ENCODE measurements around the gene DNAJB9. TPM values are rescaled to one million over a fixed set of nuclear protein-coding genes. Genes with fewer than 3 reads are reported as not detected.

DNAJB9 gene
- total and polyA plus RNA-seq, 4 donors, result 27.6 to 164 (median 49.4) TPM

- Histone ChIP-seq H3K36me3 (ENCODE audit: control insufficient read depth in 4 of 4, insufficient read depth in 3 of 4, low read depth in 1 of 4, low read length in 3 of 4) (peaks cover 3 to 19% (median 16%) of the 10 kb centered on the region in 4 donors), H3K9ac (ENCODE audit: low read depth in 1 of 2, low read length in 2 of 2) (no peak overlapping the region), H3K4me1 (ENCODE audit: control insufficient read depth in 4 of 4, insufficient read depth in 4 of 4, low read length in 3 of 4) (no peaks in the 10 kb centered on the region), H3K27ac (ENCODE audit: low read depth in 1 of 2, low read length in 2 of 2) (no peak overlapping the region), H3K27me3 (ENCODE audit: control insufficient read depth in 4 of 4, insufficient read depth in 4 of 4, low read length in 3 of 4) (no peaks in the 10 kb centered on the region), H3K9me3 (ENCODE audit: control insufficient read depth in 4 of 4, low read length in 3 of 4) (peaks cover 0 to 12% (median 5%) of the 10 kb centered on the region in 4 donors), H3K4me3 (ENCODE audit: low read depth in 1 of 3, low read length in 3 of 3) (no peak overlapping the region)
- TF ChIP-seq YY1 (IDR thresholded peaks at IDR 0.05) (no peak), ZBTB33 (IDR thresholded peaks at IDR 0.05) (no peak), FOXA2 (IDR thresholded peaks at IDR 0.05) (no peak), JUND (IDR thresholded peaks at IDR 0.05) (no peak), RXRA (IDR thresholded peaks at IDR 0.05) (no peak), TAF1 (conservative IDR thresholded peaks at IDR 0.05) (no peak), MAX (IDR thresholded peaks at IDR 0.05) (no peak), HNF4G (IDR thresholded peaks at IDR 0.05) (no peak), NR2F2 (IDR thresholded peaks at IDR 0.05) (no peak), EGR1 (IDR thresholded peaks at IDR 0.05; ENCODE audit: low read depth in 2 of 2) (no peak), CTCF (IDR thresholded peaks at IDR 0.05; ENCODE audit: low read depth, low read length, missing input control) (no peak), REST (IDR thresholded peaks at IDR 0.05) (no peak), GABPA (IDR thresholded peaks at IDR 0.05 in 1 of 2, conservative IDR thresholded peaks at IDR 0.05 in 1 of 2) (no peak), SP1 (IDR thresholded peaks at IDR 0.05) (no peak), ATF3 (IDR thresholded peaks at IDR 0.05) (no peak), HNF4A (conservative IDR thresholded peaks at IDR 0.05) (no peak), RAD21 (IDR thresholded peaks at IDR 0.05) (no peak), FOXA1 (IDR thresholded peaks at IDR 0.05) (no peak)
- 81% methylated on average over 6 of the region's 6 CpGs for WGBS
- DNase-seq (ENCODE audit: low spot score), result no peak
Measured at GRCh38 chr7:108580298-108580697, 10.6 kb downstream of the DNAJB9 start.
